LNCaP clone FGC (cell line): ENCODE results near the gene CLMN.

ENCODE experiments used
- DNase-seq: peaks from one replicate; pipeline ENCODE4 v3.0.0-alpha.2; 2011; ENCODE audit warnings: low read depth
- H3K4me3 ChIP-seq: 2 replicates; pipeline ENCODE4 v1.5.1; 2011; ENCODE audit warnings: mild to moderate bottlenecking, low read depth, low read length, control low read depth
- CTCF ChIP-seq: IDR thresholded peaks from 2 replicates; pipeline ENCODE4 v1.5.1; 2012; ENCODE audit warnings: mild to moderate bottlenecking; ENCODE audit not compliant: control insufficient read depth, insufficient read depth; ENCODE audit errors: extremely low read depth

Gene CLMN

GRCh38 chr14:95272057-95272456 is 47.7 kb downstream of the CLMN start:
- no peak for TF ChIP-seq CTCF
- DNase-seq = no peak
- H3K4me3 ChIP-seq = no peak overlapping the region

GRCh38 chr14:95270203-95270602 is 49.5 kb downstream of the CLMN start:
- DNase-seq = no peak
- no peak overlapping the region for H3K4me3 ChIP-seq
- TF ChIP-seq CTCF = no peak

GRCh38 chr14:95269493-95269892 is 50.2 kb downstream of the CLMN start:
- no peak for TF ChIP-seq CTCF
- DNase-seq = no peak
- no peak overlapping the region for H3K4me3 ChIP-seq

- H3K4me3 ChIP-seq = no peak overlapping the region
- no peak for TF ChIP-seq CTCF
- no peak for DNase-seq
Measured at GRCh38 chr14:95268350-95268749, 51.4 kb downstream of the CLMN start.

GRCh38 chr14:95267306-95267705 is 52.4 kb downstream of the CLMN start:
- no peak overlapping the region for H3K4me3 ChIP-seq
- DNase-seq = no peak
- no peak for TF ChIP-seq CTCF

- peak overlapping the region; percentile 2; the same call in 1 of the 2 replicates for H3K4me3 ChIP-seq
- peak; percentile 64 for DNase-seq
- TF ChIP-seq CTCF = no peak
Measured at GRCh38 chr14:95265106-95266094, 54.3 kb downstream of the CLMN start.
